OCI-LY3 (cell line): ENCODE data around the gene CHN2.

ENCODE experiments used
- CTCF ChIP-seq: fragments of 200-600, 300-600 bp; sonication (generic); IDR thresholded peaks from 2 replicates; pipeline ENCODE4 v1.5.1; 2014; ENCODE audit warnings: antibody characterized with exemption, low read length, low read depth
- EZH2phosphoT487 ChIP-seq: fragments of 200-600 bp; shearing (Covaris generic); IDR thresholded peaks from 2 replicates; pipeline ENCODE4 v1.6.1; 2018; ENCODE audit warnings: antibody characterized with exemption, mixed run types, low read depth

- TF ChIP-seq CTCF: no peak
- TF ChIP-seq EZH2phosphoT487: no peak
Measured at GRCh38 chr7:29508608-29509007, 314.0 kb downstream of the CHN2 start.
